Effector memory CD8-positive, alpha-beta T cell (primary cell): Measurements from ENCODE around the gene ZNF226.
A peak's percentile ranks its signal among the peaks of the same experiment; 100 is the strongest.
"Not testable (repeated sequence)": the region's sequence is repeated elsewhere in the genome, so short reads cannot be mapped to it uniquely, and the experiment has no call there.

ENCODE experiments used
- ATAC-seq: fragments of 150-1000 bp; cut with Tn5 transposase; replicated peaks from 2 replicates; pipeline ENCODE4 v1.10.0; 2021; ENCODE audit warnings: mild to moderate bottlenecking, moderate library complexity
- DNase-seq, 3 experiments: peaks; one replicate each; pipeline ENCODE4 v3.0.0; 2021
- H3K27ac Mint-ChIP-seq, 2 donors: one replicate each; pipeline ENCODE4 v1.8.0; 2022; ENCODE audit warnings: mild to moderate bottlenecking in 2 of 2, mixed read lengths in 2 of 2, moderate library complexity in 2 of 2
- H3K27me3 Mint-ChIP-seq, 2 donors: one replicate each; pipeline ENCODE4 v1.8.0; 2022; ENCODE audit warnings: mixed read lengths in 2 of 2
- H3K36me3 Mint-ChIP-seq: one replicate; pipeline ENCODE4 v1.8.0; 2022; ENCODE audit warnings: mild to moderate bottlenecking, moderate library complexity, mixed read lengths; ENCODE audit not compliant: insufficient read depth
- H3K4me1 Mint-ChIP-seq, 2 donors: one replicate each; pipeline ENCODE4 v1.8.0; 2022; ENCODE audit warnings: low read depth in 2 of 2, mixed read lengths in 2 of 2
- H3K4me3 Mint-ChIP-seq, 2 donors: one replicate each; pipeline ENCODE4 v1.8.0; 2022; ENCODE audit warnings: mild to moderate bottlenecking in 2 of 2, mixed read lengths in 2 of 2, moderate library complexity in 2 of 2
- H3K9me3 Mint-ChIP-seq, 2 donors: one replicate each; pipeline ENCODE4 v1.8.0; 2022; ENCODE audit warnings: mixed read lengths in 2 of 2
- total RNA-seq, 9 experiments: gene quantifications; one replicate each; lab custom pipeline; 2026; lab: John Stamatoyannopoulos, UW

ZNF226 gene
- total RNA-seq: 11.4 to 67.0 (median 19.0) reads per million in 9 experiments

- H3K9me3 Mint-ChIP-seq: peaks cover 9 to 12% of the 10 kb centered on the region in 2 donors
- peaks cover 13 to 21% of the 10 kb centered on the region in 2 donors for H3K4me1 Mint-ChIP-seq
- ATAC-seq (peak; percentile 94), DNase-seq (peak; percentile 66 to 70 (median 70))
- peak within 1 kb of the TSS; percentile 87 to 99 for H3K4me3 Mint-ChIP-seq
- peak within 1 kb of the TSS; percentile 96 to 99 for H3K27ac Mint-ChIP-seq
- H3K27me3 Mint-ChIP-seq: no peaks in the 10 kb centered on the region
- H3K36me3 Mint-ChIP-seq: peaks cover 42% of the 10 kb centered on the region
These were observed at the start of gene ZNF226 for GRCh38 chr19:44164673-44165512. Gene ZNF226 (plus strand): TSS chr19:44165100. CDS start chr19:44170081, 4,981 bp downstream.

DNA sequence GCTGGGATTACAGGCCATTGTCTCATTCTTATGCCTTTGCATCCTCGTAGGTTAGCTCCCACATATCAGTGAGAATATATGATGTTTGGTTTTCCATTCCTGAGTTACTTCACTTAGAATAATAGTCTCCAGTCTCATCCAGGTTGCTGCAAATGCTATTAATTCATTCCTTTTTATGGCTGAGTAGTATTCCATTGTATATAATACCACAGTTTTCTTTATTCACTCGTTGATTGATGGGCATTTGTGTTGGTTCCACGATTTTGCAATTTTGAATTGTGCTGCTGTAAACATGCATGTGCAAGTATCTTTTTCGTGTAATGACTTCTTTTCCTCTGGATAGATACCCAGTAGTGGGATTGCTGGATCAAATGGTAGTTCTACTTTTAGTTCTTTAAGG is 43.7 kb upstream of the ZNF226 start:
- peaks cover 15 to 43% of the 10 kb centered on the region in 2 donors for H3K9me3 Mint-ChIP-seq
- peaks cover 58% of the 10 kb centered on the region for H3K36me3 Mint-ChIP-seq
- ATAC-seq, DNase-seq, H3K27ac Mint-ChIP-seq, H3K27me3 Mint-ChIP-seq, H3K4me3 Mint-ChIP-seq: not testable (repeated sequence)
- H3K4me1 Mint-ChIP-seq: peaks cover 5 to 21% of the 10 kb centered on the region in 2 donors

- Mint-ChIP-seq H3K27me3 (no peaks in the 10 kb centered on the region), H3K27ac (no peak overlapping the region), H3K9me3 (peaks cover 7% of the 10 kb centered on the region in 2 donors), H3K36me3 (peaks cover 25% of the 10 kb centered on the region), H3K4me1 (no peaks in the 10 kb centered on the region), H3K4me3 (no peak overlapping the region)
- no peak for ATAC-seq
- no peak for DNase-seq
These were observed 32.9 kb upstream of the ZNF226 start for GRCh38 chr19:44131955-44132354.

GRCh38 chr19:44141191-44142058 is 23.5 kb upstream of the ZNF226 start, which contains the start of gene ZNF234:
Gene ZNF234 (plus strand): TSS chr19:44141554. CDS start chr19:44144633, 3,079 bp downstream.
- H3K4me3 Mint-ChIP-seq: peak within 1 kb of the TSS; percentile 93 to 98
- H3K27ac Mint-ChIP-seq: peak within 1 kb of the TSS; percentile 93 to 96
- peaks cover 10% of the 10 kb centered on the region for H3K36me3 Mint-ChIP-seq
- ATAC-seq (peak; percentile 87), DNase-seq (peak; percentile 47 to 56 (median 51))
- peaks cover 13 to 17% of the 10 kb centered on the region in 2 donors for H3K4me1 Mint-ChIP-seq
- H3K9me3 Mint-ChIP-seq: peaks cover 0 to 5% of the 10 kb centered on the region in 2 donors
- no peaks in the 10 kb centered on the region for H3K27me3 Mint-ChIP-seq

DNA sequence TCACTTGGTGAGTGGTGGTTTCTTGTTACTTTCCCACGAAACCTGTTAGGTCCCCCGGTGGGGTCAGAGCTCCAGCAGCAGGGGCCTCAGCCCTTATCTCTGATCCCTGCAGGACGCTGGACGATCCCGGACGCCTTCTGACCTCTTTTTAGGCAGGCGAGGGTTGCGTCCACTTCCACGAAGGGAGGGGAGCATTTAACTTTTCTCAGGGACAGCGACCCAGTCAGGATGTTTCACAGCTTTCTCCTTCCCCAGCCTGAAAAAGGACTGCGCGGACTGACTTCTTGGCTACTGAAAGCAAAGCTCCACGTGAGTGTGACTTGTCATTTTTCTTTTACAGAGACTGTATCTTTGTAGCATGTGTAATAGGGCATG is 22.9 kb upstream of the ZNF226 start:
- H3K4me3 Mint-ChIP-seq: peak overlapping the region; percentile 93 to 98
- H3K36me3 Mint-ChIP-seq: peaks cover 11% of the 10 kb centered on the region
- no peaks in the 10 kb centered on the region for H3K9me3 Mint-ChIP-seq
- DNase-seq: no peak
- ATAC-seq: no peak
- peaks cover 13 to 17% of the 10 kb centered on the region in 2 donors for H3K4me1 Mint-ChIP-seq
- no peaks in the 10 kb centered on the region for H3K27me3 Mint-ChIP-seq
- peak overlapping the region; percentile 93 to 96 for H3K27ac Mint-ChIP-seq

GRCh38 chr19:44149776-44150175 is 15.1 kb upstream of the ZNF226 start:
- H3K27me3 Mint-ChIP-seq: no peaks in the 10 kb centered on the region
- no peak overlapping the region for H3K27ac Mint-ChIP-seq
- ATAC-seq (no peak), DNase-seq (no peak)
- H3K4me1 Mint-ChIP-seq: peaks cover 2 to 4% of the 10 kb centered on the region in 2 donors
- H3K36me3 Mint-ChIP-seq: peaks cover 45% of the 10 kb centered on the region
- H3K9me3 Mint-ChIP-seq: peaks cover 3 to 14% of the 10 kb centered on the region in 2 donors
- H3K4me3 Mint-ChIP-seq: no peak overlapping the region

DNA sequence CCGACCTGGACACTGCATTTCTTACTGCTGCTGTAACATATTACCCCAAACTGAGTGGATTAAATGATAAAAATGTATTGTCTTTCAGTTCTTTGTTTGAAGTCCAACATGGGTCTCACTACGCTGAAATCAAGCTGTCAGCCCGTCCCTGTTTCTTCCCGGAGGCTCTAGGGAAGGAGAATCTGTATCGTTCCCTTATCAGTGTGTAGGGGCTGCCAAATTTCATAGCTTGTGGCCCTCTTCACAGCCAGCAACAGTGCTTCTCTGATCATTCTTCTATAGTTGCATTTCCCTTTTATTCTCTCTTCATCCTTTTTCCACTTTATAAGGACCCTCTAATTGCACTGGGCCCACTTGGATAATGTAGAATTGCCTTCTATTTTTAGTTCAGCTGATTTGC is 13.4 kb upstream of the ZNF226 start:
- peaks cover 2 to 4% of the 10 kb centered on the region in 2 donors for H3K4me1 Mint-ChIP-seq
- DNase-seq (no peak), ATAC-seq (no peak)
- H3K4me3 Mint-ChIP-seq: no peak overlapping the region
- H3K9me3 Mint-ChIP-seq: peaks cover 5 to 19% of the 10 kb centered on the region in 2 donors
- peaks cover 42% of the 10 kb centered on the region for H3K36me3 Mint-ChIP-seq
- no peak overlapping the region for H3K27ac Mint-ChIP-seq
- H3K27me3 Mint-ChIP-seq: no peaks in the 10 kb centered on the region

DNA sequence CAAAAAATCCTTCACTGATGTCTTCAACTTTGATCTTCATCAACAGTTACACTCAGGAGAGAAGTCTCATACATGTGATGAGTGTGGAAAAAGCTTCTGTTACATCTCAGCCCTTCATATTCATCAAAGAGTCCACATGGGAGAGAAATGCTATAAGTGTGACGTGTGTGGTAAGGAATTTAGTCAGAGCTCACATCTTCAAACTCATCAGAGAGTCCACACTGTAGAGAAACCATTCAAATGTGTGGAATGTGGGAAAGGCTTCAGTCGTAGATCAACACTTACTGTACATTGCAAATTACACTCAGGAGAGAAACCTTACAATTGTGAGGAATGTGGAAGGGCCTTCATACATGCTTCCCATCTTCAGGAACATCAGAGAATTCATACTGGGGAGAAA is 8.4 kb upstream of the ZNF226 start:
- Mint-ChIP-seq H3K9me3 (peaks cover 14 to 29% of the 10 kb centered on the region in 2 donors), H3K36me3 (peaks cover 14% of the 10 kb centered on the region)

DNA sequence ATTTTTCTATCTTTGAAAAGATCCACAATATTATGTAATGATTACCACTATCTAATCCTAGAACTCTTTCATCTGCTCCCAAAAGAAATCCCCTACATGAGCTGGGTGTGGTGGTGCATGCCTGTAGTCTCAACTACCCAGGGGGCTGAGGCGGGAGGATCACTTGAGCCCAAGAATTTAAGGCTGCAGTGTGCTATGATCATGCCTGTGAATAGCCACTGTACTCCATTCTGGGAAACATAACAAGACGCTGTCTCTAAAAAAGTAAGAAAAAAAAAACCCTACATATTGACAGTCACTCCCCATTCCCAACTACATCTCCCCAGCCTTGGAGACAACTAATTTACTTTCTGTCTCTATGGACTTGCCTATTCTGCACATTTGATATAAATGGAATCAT is 1.1 kb upstream of the ZNF226 start:
- Mint-ChIP-seq H3K36me3 (peaks cover 31% of the 10 kb centered on the region), H3K27ac (no peak overlapping the region), H3K4me3 (no peak overlapping the region), H3K4me1 (peaks cover 13 to 21% of the 10 kb centered on the region in 2 donors), H3K9me3 (peaks cover 9 to 12% of the 10 kb centered on the region in 2 donors), H3K27me3 (no peaks in the 10 kb centered on the region)
- no peak for ATAC-seq
- no peak for DNase-seq

More for the DNA sequence above, 8.4 kb upstream of the ZNF226 start:
- H3K4me1 Mint-ChIP-seq: peaks cover 0 to 4% of the 10 kb centered on the region in 2 donors
- H3K27ac Mint-ChIP-seq: no peak overlapping the region
- DNase-seq: no peak
- H3K27me3 Mint-ChIP-seq: no peaks in the 10 kb centered on the region
- no peak overlapping the region for H3K4me3 Mint-ChIP-seq
- no peak for ATAC-seq

GRCh38 chr19:44164327-44164672 is 600 bp upstream of the ZNF226 start:
- no peak for ATAC-seq
- DNase-seq: no peak
- Mint-ChIP-seq H3K27me3 (no peaks in the 10 kb centered on the region), H3K4me3 (peak overlapping the region; percentile 87 to 99), H3K4me1 (peaks cover 13 to 21% of the 10 kb centered on the region in 2 donors), H3K27ac (peak overlapping the region; percentile 96 to 99), H3K9me3 (peaks cover 9 to 12% of the 10 kb centered on the region in 2 donors), H3K36me3 (peaks cover 36% of the 10 kb centered on the region)

DNA sequence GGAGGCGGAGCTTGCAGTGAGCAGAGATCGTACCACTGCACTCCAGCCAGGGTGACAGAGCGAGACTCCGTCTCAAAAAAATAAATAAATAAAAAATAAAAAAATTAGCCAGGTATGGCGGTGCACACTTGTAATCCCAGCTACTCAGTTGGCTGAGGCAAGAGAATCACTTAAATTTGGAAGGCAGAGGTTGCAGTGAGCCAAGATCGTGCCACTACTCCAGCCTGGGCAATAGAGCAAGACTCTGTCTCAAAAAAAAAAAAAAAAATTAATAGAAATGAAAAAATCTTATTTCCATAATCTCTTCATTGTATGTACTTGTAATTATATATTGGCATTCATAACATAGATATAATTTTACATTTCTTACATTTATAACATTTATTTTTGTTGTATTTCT is 5.8 kb downstream of the ZNF226 start:
- peaks cover 4 to 19% of the 10 kb centered on the region in 2 donors for H3K4me1 Mint-ChIP-seq
- H3K27me3 Mint-ChIP-seq, H3K4me3 Mint-ChIP-seq, DNase-seq, ATAC-seq, H3K27ac Mint-ChIP-seq: not testable (repeated sequence)
- H3K36me3 Mint-ChIP-seq: peaks cover 91% of the 10 kb centered on the region
- peaks cover 13 to 20% of the 10 kb centered on the region in 2 donors for H3K9me3 Mint-ChIP-seq

DNA sequence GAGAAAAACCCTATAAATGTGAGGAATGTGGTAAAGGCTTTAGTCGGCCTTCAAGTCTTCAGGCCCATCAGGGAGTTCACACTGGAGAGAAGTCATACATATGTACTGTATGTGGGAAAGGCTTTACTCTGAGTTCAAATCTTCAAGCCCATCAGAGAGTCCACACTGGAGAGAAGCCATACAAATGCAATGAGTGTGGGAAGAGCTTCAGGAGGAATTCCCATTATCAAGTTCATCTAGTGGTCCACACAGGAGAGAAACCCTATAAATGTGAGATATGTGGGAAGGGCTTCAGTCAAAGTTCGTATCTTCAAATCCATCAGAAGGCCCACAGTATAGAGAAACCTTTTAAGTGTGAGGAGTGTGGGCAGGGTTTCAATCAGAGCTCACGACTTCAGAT is 11.7 kb downstream of the ZNF226 start:
- DNase-seq (no peak), ATAC-seq (no peak)
- H3K9me3 Mint-ChIP-seq: peaks cover 28 to 30% of the 10 kb centered on the region in 2 donors
- H3K36me3 Mint-ChIP-seq: peaks cover 51% of the 10 kb centered on the region
- H3K27ac Mint-ChIP-seq: no peak overlapping the region
- no peaks in the 10 kb centered on the region for H3K4me1 Mint-ChIP-seq
- H3K27me3 Mint-ChIP-seq: no peaks in the 10 kb centered on the region
- H3K4me3 Mint-ChIP-seq: no peak overlapping the region

- Mint-ChIP-seq H3K4me1 (no peaks in the 10 kb centered on the region), H3K27me3 (no peaks in the 10 kb centered on the region), H3K27ac (no peak overlapping the region), H3K36me3 (peaks cover 7% of the 10 kb centered on the region), H3K9me3 (peaks cover 18 to 22% of the 10 kb centered on the region in 2 donors), H3K4me3 (no peak overlapping the region)
- DNase-seq (no peak), ATAC-seq (no peak)
These were observed 16.1 kb downstream of the ZNF226 start for GRCh38 chr19:44180968-44181367.
